Measurements from ENCODE around the gene FRS2. TPM values are rescaled to one million over a fixed set of nuclear protein-coding genes. Genes with fewer than 3 reads are reported as not detected.

The FRS2 gene
- total RNA-seq, 4 donors from 2014 or later = 36.5 to 60.3 (median 43.8) TPM

- no peak overlapping the region for H3K27ac ChIP-seq (replicated peaks in 1 of 4)
Measured at GRCh38 chr12:69501154-69501895, 31.1 kb downstream of the FRS2 start.

GRCh38 chr12:69502345-69503081 lies 32.3 kb downstream of the FRS2 start:
- Histone ChIP-seq H3K27me3 (no peaks in the 10 kb centered on the region), H3K4me3 (no peak overlapping the region), H3K9me3 (no peaks in the 10 kb centered on the region), H3K4me1 (peaks cover 23 to 81% (median 76%) of the 10 kb centered on the region in 4 donors), H3K36me3 (no peaks in the 10 kb centered on the region), H3K27ac (replicated peaks in 1 of 4) (no peak overlapping the region)
- WGBS = 80% methylated on average over 8 of the region's 8 CpGs
- DNase-seq (ENCODE audit: extremely low spot score) = no peak
- intact Hi-C loops (cut with DNase I) = no loop called here
- TF ChIP-seq POLR2AphosphoS5 (IDR thresholded peaks at IDR 0.05) = no peak

More at GRCh38 chr12:69501154-69501895, 31.1 kb downstream of the FRS2 start:
- H3K9me3 ChIP-seq = no peaks in the 10 kb centered on the region
- intact Hi-C loops (cut with DNase I) = no loop called here
- TF ChIP-seq POLR2AphosphoS5 (IDR thresholded peaks at IDR 0.05) (no peak), EP300 (IDR thresholded peaks at IDR 0.05) (no peak), POLR2A (IDR thresholded peaks at IDR 0.05; ENCODE audit: low read depth) (no peak), CTCF (IDR thresholded peaks at IDR 0.05) (no peak)
- no peak for DNase-seq (ENCODE audit: extremely low spot score)
- no peaks in the 10 kb centered on the region for H3K27me3 ChIP-seq
- no peaks in the 10 kb centered on the region for H3K36me3 ChIP-seq
- 51% methylated on average over 5 of the region's 5 CpGs for WGBS
- H3K4me1 ChIP-seq = peaks cover 18 to 82% (median 75%) of the 10 kb centered on the region in 4 donors
- H3K4me3 ChIP-seq = no peak overlapping the region

GRCh38 chr12:69508091-69508490 lies 37.9 kb downstream of the FRS2 start:
- 85% methylated on average over 1 of the region's 1 CpG for WGBS

GRCh38 chr12:69508621-69509020 lies 38.4 kb downstream of the FRS2 start:
- Histone ChIP-seq H3K4me1 (peaks cover 62 to 98% (median 89%) of the 10 kb centered on the region in 4 donors), H3K27ac (replicated peaks in 1 of 4) (no peak overlapping the region), H3K4me3 (no peak overlapping the region), H3K27me3 (no peaks in the 10 kb centered on the region), H3K9me3 (no peaks in the 10 kb centered on the region), H3K36me3 (no peaks in the 10 kb centered on the region)
- no peak for DNase-seq (ENCODE audit: extremely low spot score)
- 77% methylated on average over 1 of the region's 1 CpG for whole genome bisulfite sequencing
- intact Hi-C loops (cut with DNase I) = no loop called here
- TF ChIP-seq EP300 (IDR thresholded peaks at IDR 0.05) (no peak), CTCF (IDR thresholded peaks at IDR 0.05) (no peak), POLR2AphosphoS5 (IDR thresholded peaks at IDR 0.05) (no peak), POLR2A (IDR thresholded peaks at IDR 0.05; ENCODE audit: low read depth) (no peak)

More at GRCh38 chr12:69508091-69508490, 37.9 kb downstream of the FRS2 start:
- H3K36me3 ChIP-seq = no peaks in the 10 kb centered on the region
- H3K27me3 ChIP-seq = no peaks in the 10 kb centered on the region
- H3K27ac ChIP-seq (replicated peaks in 1 of 4) = no peak overlapping the region
- intact Hi-C loops (cut with DNase I) = no loop called here
- DNase-seq (ENCODE audit: extremely low spot score) = no peak
- no peak for TF ChIP-seq EP300 (IDR thresholded peaks at IDR 0.05)
- peaks cover 57 to 92% (median 87%) of the 10 kb centered on the region in 4 donors for H3K4me1 ChIP-seq
- H3K9me3 ChIP-seq = no peaks in the 10 kb centered on the region
- H3K4me3 ChIP-seq = no peak overlapping the region

GRCh38 chr12:69509308-69509736 lies 39.1 kb downstream of the FRS2 start:
- Histone ChIP-seq H3K27me3 (no peaks in the 10 kb centered on the region), H3K4me3 (no peak overlapping the region), H3K27ac (replicated peaks in 1 of 4) (no peak overlapping the region), H3K4me1 (peaks cover 67 to 97% (median 89%) of the 10 kb centered on the region in 4 donors), H3K9me3 (no peaks in the 10 kb centered on the region), H3K36me3 (no peaks in the 10 kb centered on the region)
- TF ChIP-seq EP300 (IDR thresholded peaks at IDR 0.05) (no peak), CTCF (IDR thresholded peaks at IDR 0.05) (no peak), POLR2AphosphoS5 (IDR thresholded peaks at IDR 0.05) (no peak), POLR2A (IDR thresholded peaks at IDR 0.05; ENCODE audit: low read depth) (no peak)
- intact Hi-C loops (cut with DNase I) = no loop called here
- no peak for DNase-seq (ENCODE audit: extremely low spot score)
- WGBS = 93% methylated on average over 1 of the region's 1 CpG
